ENCODE results near the gene SP7. TPM values are rescaled to one million over a fixed set of nuclear protein-coding genes. Genes with fewer than 3 reads are reported as not detected.
"Not testable (repeated sequence)": the region's sequence is repeated elsewhere in the genome, so short reads cannot be mapped to it uniquely, and the experiment has no call there.

Gene SP7
- total RNA-seq, 1 experiment from 2014 or later, result not detected

DNA sequence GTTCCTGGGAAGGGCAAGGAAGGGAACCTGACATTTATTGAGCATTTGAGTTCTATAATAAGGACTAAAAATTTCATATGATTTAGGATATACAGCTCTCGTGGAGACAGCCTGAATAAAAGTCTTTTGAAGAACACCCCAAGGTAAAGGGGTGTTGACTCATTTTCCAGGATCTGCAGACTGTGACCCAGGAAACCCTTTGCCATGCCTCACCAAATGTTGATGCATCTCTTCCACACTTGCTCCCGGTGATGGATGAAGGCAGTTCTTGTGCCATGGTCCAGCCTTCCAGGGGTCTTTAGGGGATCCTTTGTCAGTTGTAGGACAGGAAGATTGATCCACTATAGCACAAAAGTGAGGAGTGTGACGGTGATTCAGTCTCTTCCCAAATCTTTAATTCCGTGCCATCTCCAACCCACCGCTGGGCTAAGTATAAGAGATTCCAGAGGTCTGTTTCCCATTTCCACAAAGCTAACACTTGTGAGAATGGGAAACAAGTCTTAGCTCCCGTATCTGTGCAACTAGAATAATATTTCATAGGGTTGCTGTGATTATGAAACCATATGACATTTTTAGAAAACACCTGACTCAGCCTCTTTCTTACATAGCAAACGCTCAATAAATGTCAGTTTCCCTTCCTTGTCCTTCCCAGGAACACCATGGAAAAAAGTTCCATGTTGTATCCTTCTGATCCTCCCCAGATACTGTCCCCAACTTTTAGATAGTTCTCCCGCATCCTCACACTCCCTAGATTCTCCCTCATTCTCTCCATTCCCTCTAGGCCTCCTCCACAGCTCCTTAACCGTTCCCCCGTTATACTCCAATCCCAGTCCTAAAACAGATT, 15.6 kb downstream of the SP7 start:
- DNase-seq (ENCODE audit: low read depth), result no peak

DNA sequence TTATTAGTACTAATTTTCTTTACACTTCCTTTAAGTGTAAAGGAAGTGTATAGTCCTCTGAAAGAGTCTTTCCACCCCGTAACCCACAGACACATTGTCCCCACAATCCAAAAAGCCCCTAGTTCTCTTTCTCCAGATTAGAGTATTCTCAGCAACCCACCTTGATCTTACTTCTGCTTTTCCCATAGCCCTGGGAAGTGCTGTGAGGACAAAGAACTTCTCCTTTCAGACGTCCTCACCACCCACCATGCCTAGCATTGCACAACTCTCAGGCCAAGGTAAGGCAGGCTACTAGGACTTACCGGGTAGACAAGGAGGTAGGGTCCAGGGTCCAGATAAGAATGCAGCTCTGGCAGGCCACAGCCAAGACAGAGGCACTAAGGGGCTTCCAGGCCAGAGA, 22.2 kb downstream of the SP7 start:
- DNase-seq (ENCODE audit: low read depth), result no peak

DNA sequence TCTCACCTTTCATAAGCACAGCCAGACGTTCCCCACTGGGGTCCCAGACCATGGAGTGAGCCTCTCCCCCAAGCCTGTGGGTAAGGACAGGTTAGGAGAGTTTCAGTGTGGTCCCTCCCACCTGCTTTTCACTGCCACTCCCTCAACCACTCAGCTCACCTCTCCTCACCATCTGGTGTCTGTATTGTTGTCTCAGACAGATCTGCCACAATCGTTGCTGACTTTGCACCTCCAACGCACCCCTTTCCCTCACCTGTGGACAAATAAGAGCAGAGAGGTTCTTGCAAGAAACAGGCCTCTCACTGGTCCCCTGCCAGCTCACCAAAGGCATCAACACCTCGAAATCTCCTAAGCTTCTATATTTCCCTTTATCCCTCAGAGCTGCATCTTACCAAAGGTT, 27.9 kb downstream of the SP7 start:
- DNase-seq (ENCODE audit: low read depth), result no peak

DNA sequence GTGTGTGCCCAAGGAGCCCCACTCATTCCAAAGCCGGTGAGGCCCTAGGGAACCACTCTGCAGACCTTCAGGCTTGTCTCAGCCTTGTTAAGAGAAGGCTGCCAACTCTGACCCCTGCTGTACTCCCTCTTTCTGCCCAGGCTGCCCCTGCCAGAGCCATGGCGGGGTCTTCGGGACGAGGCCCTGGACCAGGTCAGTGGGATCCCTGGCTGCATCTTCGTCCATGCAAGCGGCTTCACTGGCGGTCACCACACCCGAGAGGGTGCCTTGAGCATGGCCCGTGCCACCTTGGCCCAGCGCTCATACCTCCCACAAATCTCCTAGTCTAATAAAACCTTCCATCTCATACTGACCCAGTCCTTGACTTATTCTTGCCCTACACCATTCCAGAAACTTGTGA, 29.3 kb downstream of the SP7 start:
- DNase-seq (ENCODE audit: low read depth), result no peak

DNA sequence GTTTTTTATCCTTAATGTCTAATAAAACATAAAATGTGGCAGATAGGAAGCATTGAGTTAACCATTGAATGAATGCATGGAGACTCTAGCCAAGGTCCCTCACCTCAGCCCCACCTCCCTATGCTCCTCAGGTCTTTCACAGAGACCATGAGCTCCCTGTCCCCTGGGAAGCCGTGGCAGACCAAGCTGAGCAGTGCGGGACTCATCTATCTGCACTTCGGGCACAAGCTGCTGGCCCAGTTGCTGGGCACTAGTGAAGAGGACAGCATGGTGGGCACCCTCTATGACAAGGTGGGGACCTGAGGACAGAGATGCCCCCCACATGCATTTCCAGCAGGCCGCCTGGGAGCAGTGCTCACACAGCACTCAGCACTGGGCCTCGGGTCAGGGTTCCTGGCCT, 33.3 kb downstream of the SP7 start:
- DNase-seq (ENCODE audit: low read depth), result no peak

DNA sequence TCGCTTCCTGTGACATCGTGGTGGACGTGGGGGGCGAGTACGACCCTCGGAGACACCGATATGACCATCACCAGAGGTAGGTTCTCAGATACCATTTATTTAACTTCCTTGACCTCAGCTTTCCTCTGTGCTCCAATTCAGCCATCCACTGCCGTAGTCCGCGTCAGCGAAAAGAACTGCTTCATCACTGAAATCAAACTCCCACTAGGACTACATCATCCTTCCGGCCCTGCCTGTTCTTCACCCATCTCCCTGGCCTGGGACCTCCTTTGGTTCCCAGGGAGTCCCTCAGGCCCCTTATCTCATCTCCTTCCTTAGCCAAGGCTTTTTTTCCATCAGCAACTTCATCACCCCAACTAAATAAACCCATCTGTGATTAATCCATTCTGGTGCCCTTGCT, 36.0 kb downstream of the SP7 start:
- DNase-seq (ENCODE audit: low read depth), result peak; percentile 23

DNA sequence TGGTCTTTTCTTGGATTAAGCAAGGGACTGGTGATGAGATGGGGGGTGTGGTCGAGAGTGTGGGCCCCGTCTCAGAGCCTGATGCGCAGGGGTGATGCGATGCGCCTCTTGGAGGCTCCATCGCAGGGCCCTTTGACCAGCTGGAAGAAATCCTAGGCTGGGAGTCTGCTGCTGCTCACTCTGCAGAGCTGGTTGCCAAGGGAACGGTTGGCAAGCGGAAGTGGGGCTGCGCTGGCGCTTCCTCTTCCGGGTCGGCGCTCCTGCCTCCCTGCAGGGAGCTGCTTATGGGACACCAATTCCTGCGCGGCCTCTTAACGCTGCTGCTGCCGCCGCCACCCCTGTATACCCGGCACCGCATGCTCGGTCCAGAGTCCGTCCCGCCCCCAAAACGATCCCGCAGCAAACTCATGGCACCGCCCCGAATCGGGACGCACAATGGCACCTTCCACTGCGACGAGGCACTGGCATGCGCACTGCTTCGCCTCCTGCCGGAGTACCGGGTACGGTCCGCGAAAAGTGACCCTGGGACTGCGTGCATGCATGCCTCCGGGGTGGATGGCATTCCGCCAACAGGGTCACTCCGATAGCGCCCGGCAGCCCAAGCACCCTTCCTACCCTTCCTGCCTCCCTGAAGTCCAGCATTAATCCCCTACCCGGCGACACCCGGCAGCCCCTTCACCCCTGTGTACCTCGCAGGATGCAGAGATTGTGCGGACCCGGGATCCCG, 36.5 kb downstream of the SP7 start, which contains the start of gene MYG1:
MYG1 (plus strand) TSS at position 242 of the 727 bp plus-strand sequence; CDS start at position 285, 43 bp downstream.
- DNase-seq (ENCODE audit: low read depth), result peak; percentile 88

DNA sequence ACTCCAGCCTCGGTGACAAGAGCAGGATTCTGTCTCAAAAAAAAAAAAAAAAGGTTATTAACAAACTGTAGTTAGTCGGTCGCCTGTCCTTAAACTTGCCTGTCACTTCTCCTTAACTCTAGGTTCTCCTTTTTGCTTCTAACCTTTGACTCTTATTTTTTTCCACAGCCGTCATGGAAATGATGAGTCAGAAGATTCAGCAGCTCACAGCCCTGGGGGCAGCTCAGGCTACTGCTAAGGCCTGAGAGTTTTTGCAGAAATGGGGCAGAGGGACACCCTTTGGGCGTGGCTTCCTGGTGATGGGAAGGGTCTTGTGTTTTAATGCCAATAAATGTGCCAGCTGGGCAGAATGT, 37.1 kb downstream of the SP7 start:
- peak; percentile 75 for DNase-seq (ENCODE audit: low read depth)

DNA sequence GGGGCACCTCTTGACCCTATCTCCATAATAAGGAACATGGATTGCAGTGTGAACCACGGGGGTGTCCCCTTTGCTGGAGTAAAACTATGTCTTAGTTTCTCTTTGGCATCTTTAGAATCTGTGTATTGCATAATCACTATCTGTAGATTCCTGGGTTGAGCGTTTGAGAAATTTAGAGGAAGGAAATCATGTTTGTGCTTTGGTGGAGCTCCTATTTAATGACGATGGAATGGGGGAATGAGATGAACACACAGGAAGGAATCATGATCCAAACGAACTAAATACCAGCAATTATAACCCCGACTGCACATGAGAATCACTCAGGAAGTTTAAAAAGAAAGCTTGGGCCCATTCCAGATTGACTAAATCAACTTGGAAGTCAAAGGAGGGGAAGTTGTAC, 38.0 kb downstream of the SP7 start:
- no peak for DNase-seq (ENCODE audit: low read depth)

DNA sequence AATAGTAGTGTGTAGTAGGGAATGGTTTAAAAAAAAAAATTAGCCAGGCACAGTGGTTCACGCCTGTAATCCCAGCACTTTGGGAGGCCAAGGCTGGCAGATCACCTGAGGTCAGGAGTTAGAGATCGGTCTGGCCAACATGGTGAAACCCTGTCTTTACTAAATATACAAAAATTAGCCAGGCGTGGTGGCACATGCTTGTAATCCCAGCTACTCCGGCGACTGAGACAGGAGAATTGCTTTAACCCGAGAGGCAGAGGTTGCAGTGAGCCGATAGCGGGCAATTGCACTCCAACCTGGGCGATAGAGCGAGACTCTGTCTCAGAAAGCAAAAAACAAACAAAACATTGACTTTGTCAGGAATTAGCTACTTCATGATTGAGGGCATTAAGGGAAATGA, 39.0 kb downstream of the SP7 start:
- DNase-seq (ENCODE audit: low read depth), result not testable (repeated sequence)

DNA sequence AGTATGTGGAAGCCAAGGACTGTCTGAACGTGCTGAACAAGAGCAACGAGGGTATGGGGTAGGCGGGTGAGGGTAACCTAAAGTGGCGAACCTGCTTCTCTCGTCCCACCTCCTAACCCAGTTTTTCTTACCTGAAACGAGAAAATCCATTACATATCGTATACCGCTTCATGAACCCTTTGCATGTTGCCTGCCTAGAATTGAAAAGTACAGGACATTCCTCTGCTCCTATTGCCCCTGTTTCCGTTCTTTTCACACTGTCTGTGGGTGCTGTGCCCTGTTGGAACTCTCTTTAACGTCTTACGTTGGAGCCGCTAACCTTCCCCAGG, 40.3 kb downstream of the SP7 start:
- no peak for DNase-seq (ENCODE audit: low read depth)

DNA sequence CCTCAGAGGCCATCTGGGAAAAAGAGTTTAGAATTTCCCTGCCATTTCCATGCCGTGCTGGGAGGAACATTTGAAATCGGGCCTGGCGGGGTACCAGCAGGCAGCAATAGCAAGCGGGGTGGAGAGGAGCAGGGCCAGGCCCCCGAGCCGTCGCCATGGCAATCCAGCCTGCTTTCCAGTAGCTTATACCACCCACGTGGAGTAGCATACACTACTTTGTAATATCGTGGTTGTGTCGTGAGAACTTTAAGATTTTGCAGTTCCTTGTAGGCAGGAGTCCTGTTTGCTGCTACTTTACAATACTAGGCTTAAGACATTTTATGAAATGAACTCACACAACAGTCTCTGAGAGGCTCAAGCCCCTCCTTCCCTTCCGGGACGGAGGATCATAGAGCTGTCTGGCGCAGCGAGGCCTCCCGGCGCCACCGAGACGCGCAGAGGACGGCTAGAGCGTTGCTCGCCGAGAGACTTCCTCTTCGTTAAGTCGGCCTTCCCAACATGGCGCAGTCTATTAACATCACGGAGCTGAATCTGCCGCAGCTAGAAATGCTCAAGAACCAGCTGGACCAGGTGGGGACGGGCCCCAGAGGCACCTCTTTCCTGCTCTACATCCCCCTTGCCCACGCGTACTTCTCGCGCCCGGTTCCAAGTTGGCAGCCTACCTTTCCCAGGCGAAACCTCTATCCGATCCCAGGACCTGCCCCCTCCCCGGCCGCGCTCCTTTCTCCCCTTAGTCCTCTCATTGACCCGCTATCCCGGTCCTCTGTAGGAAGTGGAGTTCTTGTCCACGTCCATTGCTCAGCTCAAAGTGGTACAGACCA, 40.9 kb downstream of the SP7 start, which contains the start of gene PFDN5:
PFDN5 (plus strand) TSS at position 473 of the 821 bp plus-strand sequence; CDS start at position 499, 26 bp downstream.
- peak; percentile 86 for DNase-seq (ENCODE audit: low read depth)

DNA sequence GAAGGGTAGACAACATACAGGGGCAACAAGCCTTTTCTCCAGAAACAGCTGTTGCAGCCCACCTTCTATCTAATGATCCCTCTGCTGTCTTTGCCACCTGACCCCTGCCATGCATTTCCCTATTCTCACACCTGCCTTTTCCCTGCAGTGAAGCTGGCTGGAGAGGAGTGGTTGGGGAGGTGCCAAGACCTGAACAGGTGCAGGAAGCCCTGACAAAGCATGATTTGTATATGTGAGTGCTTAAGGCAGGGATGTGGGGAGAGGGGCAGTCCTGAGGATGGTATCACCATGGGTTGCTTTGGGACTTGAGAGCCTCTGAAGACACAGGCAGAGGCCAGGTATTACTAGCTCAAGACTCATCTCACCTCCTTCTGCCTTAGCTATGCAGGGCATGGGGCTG, 43.7 kb downstream of the SP7 start:
- DNase-seq (ENCODE audit: low read depth), result no peak

DNA sequence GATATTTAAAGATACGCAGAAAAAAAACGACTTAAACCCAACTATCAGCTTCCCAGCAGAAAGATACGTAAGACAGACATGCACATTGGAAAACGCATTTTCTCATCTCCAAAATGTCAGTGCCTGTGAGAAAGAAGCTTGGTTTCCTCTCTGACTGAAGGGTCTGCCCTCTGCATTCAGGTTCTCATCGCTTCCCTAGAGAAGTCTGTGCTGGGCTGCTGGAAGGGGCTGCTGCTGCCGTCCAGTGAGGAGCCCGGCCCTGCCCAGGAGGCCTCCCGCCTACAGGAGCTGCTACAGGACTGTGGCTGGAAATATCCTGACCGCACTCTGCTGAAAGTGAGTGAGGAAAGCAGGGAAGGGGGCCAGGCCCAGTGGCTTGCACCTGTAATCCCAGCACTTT, 45.5 kb downstream of the SP7 start:
- DNase-seq (ENCODE audit: low read depth), result peak; percentile 39

DNA sequence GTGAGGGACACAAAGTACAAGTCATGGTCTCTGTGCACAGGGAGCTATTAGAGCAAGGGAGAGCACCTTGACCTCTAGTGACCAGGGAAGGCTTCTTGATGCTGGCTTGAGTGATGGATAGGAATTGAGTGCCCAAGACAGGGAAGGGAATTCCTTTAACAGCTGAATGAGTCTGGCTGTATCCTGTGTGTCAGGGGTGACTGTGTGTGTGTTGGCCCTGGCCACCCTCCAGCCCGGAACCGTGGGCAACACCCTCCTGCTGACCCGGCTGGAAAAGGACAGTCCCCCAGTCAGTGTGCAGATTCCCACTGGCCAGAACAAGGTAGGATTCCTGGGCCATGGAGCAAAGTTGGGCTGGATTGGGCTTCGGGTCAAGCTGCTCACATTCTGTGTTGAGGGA, 46.3 kb downstream of the SP7 start:
- DNase-seq (ENCODE audit: low read depth), result peak; percentile 88

DNA sequence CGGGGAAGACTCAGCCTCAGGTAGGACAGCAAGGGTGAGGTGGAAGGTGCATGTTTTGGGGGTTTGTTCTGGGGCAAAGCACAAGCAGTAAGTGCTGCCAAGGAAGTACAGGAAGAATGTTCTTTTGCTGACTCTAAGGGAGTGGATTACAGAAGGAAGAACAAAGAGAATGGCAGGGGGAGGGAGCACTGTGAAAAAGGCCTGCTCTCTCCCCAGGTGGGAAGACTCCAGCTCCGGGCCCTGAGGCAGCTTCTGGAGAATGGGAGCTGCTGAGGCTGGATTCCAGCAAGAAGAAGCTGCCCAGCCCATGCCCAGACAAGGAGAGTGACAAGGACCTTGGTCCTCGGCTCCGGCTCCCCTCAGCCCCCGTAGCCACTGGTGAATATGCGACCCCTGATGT, 47.8 kb downstream of the SP7 start:
- DNase-seq (ENCODE audit: low read depth), result no peak

DNA sequence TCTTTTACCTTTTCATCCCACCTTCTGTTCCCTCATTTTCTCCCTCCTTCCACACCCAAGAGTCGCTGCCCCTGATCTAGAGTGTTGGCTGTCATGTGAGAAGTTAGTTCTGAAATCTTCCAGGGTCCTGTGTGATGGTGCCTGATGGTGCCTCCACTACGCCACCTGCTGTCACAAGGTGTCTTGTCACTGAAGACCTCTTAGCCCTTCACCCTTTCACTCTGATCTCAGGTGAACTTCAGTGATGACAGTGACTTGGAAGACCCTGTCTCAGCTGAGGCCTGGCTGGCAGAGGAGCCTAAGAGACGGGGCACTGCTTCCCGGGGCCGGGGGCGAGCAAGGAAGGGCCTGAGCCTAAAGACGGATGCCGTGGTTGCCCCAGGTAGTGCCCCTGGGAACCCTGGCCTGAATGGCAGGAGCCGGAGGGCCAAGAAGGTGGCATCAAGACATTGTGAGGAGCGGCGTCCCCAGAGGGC, 48.4 kb downstream of the SP7 start:
- DNase-seq (ENCODE audit: low read depth), result peak; percentile 42

DNA sequence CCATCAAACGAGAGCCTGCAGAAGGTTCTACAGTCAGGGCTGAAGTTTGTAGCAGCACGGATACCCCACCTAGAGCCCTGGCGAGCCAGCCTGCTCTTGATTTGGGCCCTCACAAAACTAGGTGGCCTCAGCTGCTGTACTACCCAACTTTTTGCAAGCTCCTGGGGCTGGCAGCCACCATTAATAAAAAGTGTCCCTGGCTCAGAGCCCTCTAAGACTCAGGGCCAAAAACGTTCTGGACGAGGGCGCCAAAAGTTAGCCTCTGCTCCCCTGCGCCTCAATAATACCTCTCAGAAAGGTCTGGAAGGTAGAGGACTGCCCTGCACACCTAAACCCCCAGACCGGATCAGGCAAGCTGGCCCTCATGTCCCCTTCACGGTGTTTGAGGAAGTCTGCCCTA, 49.7 kb downstream of the SP7 start:
- no peak for DNase-seq (ENCODE audit: low read depth)

DNA sequence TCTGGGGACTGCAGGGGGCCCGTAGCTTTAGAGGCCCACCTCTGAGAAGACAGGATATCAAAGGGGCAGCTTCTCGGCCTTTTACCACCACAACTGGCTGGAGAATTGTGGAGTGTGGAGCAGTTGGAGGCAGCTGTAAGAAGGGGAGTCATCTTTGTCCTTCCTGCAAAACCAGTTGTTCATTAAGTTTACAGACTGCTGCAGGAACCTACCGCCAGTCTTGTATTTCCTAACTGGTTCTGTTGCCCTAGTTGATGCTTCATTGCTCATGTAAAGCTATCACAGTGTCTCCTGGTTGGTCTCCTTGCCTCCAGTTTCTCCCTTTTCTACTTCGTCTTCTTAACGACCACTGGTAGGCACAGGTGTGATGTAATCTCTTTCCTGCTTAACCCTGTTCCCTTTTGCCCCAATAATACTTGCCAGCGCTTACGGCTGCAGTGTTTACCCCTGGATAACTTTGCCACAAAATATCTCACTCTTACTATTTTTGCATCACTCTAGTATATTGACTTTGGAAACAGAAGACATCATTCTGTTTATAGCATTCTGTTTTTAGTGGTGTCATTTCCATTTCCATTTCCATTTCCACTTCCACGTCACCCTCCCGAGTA, 56.2 kb downstream of the SP7 start:
- no peak for DNase-seq (ENCODE audit: low read depth)

DNA sequence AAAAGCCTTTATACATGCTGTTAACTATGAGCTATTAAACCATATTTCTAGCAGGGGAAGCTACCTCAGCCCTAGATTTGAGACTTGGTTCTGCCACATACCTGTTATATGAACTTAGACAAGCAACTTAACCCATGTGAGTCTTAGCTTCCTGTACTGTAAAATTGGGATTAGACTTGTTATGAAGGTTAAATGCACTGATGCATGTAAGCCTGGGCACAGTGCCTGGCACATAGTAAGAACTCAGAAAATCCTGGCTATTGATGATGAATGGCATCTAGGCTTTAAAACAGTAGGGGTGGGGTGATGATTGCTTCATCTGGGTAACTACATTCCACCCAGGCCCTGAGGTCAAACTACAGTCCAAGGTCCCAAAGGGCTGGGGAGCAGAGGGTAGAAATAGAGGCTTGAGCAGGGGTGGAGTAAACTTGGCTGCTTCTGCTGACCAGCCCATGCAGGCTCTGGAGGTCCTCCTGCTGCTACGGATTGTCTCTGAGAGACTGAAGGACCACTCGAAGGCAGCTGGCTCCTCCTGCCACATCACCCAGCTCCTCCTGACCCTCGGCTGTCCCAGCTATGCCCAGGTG, 56.8 kb downstream of the SP7 start:
- no peak for DNase-seq (ENCODE audit: low read depth)

DNA sequence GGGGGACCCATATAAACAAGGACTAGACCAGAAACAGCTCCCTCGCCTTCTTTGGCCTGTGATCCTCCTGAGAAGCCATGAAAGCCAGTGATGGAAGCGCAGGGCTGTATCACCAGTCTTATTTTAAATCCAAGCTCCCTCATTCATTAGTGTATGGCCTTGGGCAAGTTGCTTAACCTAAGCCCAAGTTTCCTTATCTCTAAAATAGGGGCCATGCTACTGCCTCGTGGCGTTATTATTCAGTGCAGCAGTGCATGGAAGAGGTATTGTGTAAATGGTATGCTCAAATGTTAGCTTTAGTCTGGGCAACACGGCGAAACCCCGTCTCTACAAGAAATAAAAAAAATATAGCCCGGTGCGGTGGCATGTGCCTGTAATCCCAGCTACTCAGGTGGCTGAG, 58.2 kb downstream of the SP7 start:
- DNase-seq (ENCODE audit: low read depth), result no peak
